ENCODE results near the gene CORT. TPM values are rescaled to one million over a fixed set of nuclear protein-coding genes. Genes with fewer than 3 reads are reported as not detected.

Gene CORT
- total and polyA plus RNA-seq, 2 donors (not counting 3 experiments of a cell fraction or from before 2014, with no cell fraction given) = 0.11 TPM; not detected in 1

GRCh38 chr1:10432910-10433700, 16.7 kb upstream of the CORT start:
- Histone ChIP-seq H3K9me1 (replicated peaks; ENCODE audit: control insufficient read depth, extremely low read depth, insufficient read depth, low read length) (no peaks in the 10 kb centered on the region), H3K9ac (replicated peaks; ENCODE audit: extremely low read depth, insufficient read depth, low read length) (no peak overlapping the region), H4K20me1 (replicated peaks; ENCODE audit: control insufficient read depth, extremely low read depth, insufficient read depth, low read length) (no peaks in the 10 kb centered on the region), H3K36me3 (ENCODE audit: control insufficient read depth in 2 of 2, extremely low read depth in 1 of 2, insufficient read depth in 2 of 2, low read length in 2 of 2) (no peaks in the 10 kb centered on the region), H3K4me1 (ENCODE audit: control insufficient read depth, extremely low read depth, insufficient read depth, low read length) (peaks cover 14% of the 10 kb centered on the region), H3K79me2 (ENCODE audit: control insufficient read depth, insufficient read depth, low read length) (no peaks in the 10 kb centered on the region), H3K27ac (ENCODE audit: insufficient read depth, low read depth, low read length) (no peak overlapping the region), H3K27me3 (ENCODE audit: control insufficient read depth in 2 of 2, insufficient read depth in 2 of 2, low read length in 2 of 2) (no peaks in the 10 kb centered on the region), H3K4me3 (replicated peaks in 1 of 3; ENCODE audit: insufficient read depth in 1 of 3, low read depth in 1 of 3, low read length in 3 of 3) (no peak overlapping the region), H3K9me3 (replicated peaks; ENCODE audit: control insufficient read depth, insufficient read depth, low read length) (no peaks in the 10 kb centered on the region), H3K4me2 (ENCODE audit: insufficient read depth, low read length) (no peak overlapping the region), H2AFZ (ENCODE audit: low read depth, low read length) (no peak overlapping the region)
- FAIRE-seq (no peak), DNase-seq (ENCODE audit: low read depth, low spot score) (no peak)
- CTCF ChIA-PET = interaction anchor here (1.3 to 1.4 kb wide), 2 partner anchors 11 to 56 kb away, joined by 3 to 4 read pairs; no protein-coding TSS in a partner anchor
- dilution Hi-C loops (cut with MboI; ENCODE audit: extremely low pct_ligation_motif_present, low sequenced_read_pairs) = no loop called here
- intact Hi-C loops (cut with micrococcal nuclease) = no loop called here
- TF ChIP-seq MYC (IDR thresholded peaks at IDR 0.05; ENCODE audit: low read depth, low read length) (no peak), JUN (IDR thresholded peaks at IDR 0.05; ENCODE audit: borderline replicate concordance, insufficient read depth, insufficient read length, low read depth) (no peak), POLR2A (IDR thresholded peaks at IDR 0.05; ENCODE audit: low read depth, low read length) (no peak), MAX (IDR thresholded peaks at IDR 0.05; ENCODE audit: insufficient read depth, insufficient read length) (no peak), GATA2 (IDR thresholded peaks at IDR 0.05; ENCODE audit: insufficient read depth, insufficient read length, low read depth, low read length) (no peak), CTCF (IDR thresholded peaks at IDR 0.05; ENCODE audit: extremely low read depth in 1 of 2, insufficient read depth in 1 of 2, low read depth in 1 of 2, low read length in 2 of 2) (no peak), POLR2AphosphoS5 (IDR thresholded peaks at IDR 0.05; ENCODE audit: insufficient read depth, low read depth, low read length) (no peak), EZH2 (IDR thresholded peaks at IDR 0.05; ENCODE audit: borderline replicate concordance, low read depth, low read length, severe bottlenecking) (no peak), FOS (IDR thresholded peaks at IDR 0.05; ENCODE audit: borderline replicate concordance, insufficient read depth, low read length) (no peak)
- POLR2A ChIA-PET = no interaction called here
- BruUV-seq (replicated peaks) = no TSS peak

All from endothelial cell of umbilical vein (primary cell).